Adrenal gland (tissue), 12 donors: Measurements from ENCODE around the gene SSU72. TPM values are rescaled to one million over a fixed set of nuclear protein-coding genes. Genes with fewer than 3 reads are reported as not detected.
A peak's percentile ranks its signal among the peaks of the same experiment; 100 is the strongest.
"Not testable (repeated sequence)": the region's sequence is repeated elsewhere in the genome, so short reads cannot be mapped to it uniquely, and the experiment has no call there.

ENCODE experiments used
- DNase-seq, 7 donors: peaks; one replicate each; pipeline ENCODE4 v3.0.0-alpha.2; 2019 to 2020
- H3K27ac ChIP-seq, 5 donors: fragments of 200-600 bp; sonication (generic) in 4 of 5; 1 replicate in 3 of 5; 2 replicates in 2 of 5; pipeline versions ENCODE4 v1.5.1 to v1.8.0; 2016 to 2020; ENCODE audit warnings: mild to moderate bottlenecking in 1 of 5
- H3K27me3 ChIP-seq: fragments of 200-600 bp; 2 replicates; pipeline ENCODE4 v1.8.0; 2021
- H3K36me3 ChIP-seq, 2 donors: fragments of 200-600 bp; replicated peaks in 1 of 2; 1 replicate in 1 of 2; 2 replicates in 1 of 2; pipeline versions ENCODE4 v1.5.1 to v1.8.0; 2018 to 2022
- H3K4me1 ChIP-seq, 2 donors: fragments of 200-600 bp; replicated peaks in 1 of 2; 1 replicate in 1 of 2; 2 replicates in 1 of 2; pipeline versions ENCODE4 v1.5.1 to v1.8.0; 2018 to 2021
- H3K4me3 ChIP-seq, 4 donors: fragments of 200-600 bp; sonication (generic) in 3 of 4; one replicate each; pipeline ENCODE4 v1.5.1; 2016 to 2018
- H3K9me3 ChIP-seq, 3 donors: fragments of 200-600 bp; sonication (generic) in 1 of 3; replicated peaks in 1 of 3; 1 replicate in 2 of 3; 2 replicates in 1 of 3; pipeline versions ENCODE4 v1.5.1 to v1.8.0; 2016 to 2021
- POLR2A ChIP-seq, 2 donors: fragments of 450-650 bp; IDR thresholded peaks; one replicate each; pipeline ENCODE4 v1.6.1; 2017; ENCODE audit warnings: antibody characterized with exemption in 2 of 2, mild to moderate bottlenecking in 2 of 2, moderate library complexity in 1 of 2
- WGBS, 4 donors: extraction: QIAGEN DNeasy Blood & Tissue Kit in 2 of 4; methylation state at CpG; one replicate each; pipeline versions ENCODE4 v1.1.5 to v1.1.7; 2013 to 2017; 5-methylcytosine and 5-hydroxymethylcytosine counted together
- intact Hi-C, 2 donors: fragments of 100-400 bp; cut with DNase I; formaldehyde crosslinking; loops; one replicate each; pipeline versions ENCODE4 v1.14.1 to v1.15.0; 2022 to 2023
- polyA plus RNA-seq, 3 donors: library from polyadenylated mRNA; stranded (reverse); fragments of 200-250 nt in 2 of 3; fragments of 350-450 nt in 1 of 3; fragmentation: Illumina TruSeq in 1 of 3; extraction: RNeasy Lipid Tissue Mini Kit (QIAGEN cat#74804) in 1 of 3; gene quantifications; one replicate each; pipeline ENCODE4 v1.2.3, GENCODE V29; 2013 to 2014
- total RNA-seq, 9 donors: library from RNA; depleted of rRNA in 4 of 9; stranded (reverse); fragments of >200 nt in 4 of 9; fragments of 120-200 nt in 1 of 9; fragmentation: NEBNext Ultra II Directional in 1 of 9; extraction: Animal tissue kit (Norgen Biotek cat#: 25700) in 1 of 9; gene quantifications; one replicate each; pipeline versions ENCODE4 v1.1.0 to v1.2.4, GENCODE V29; 2013 to 2023
- TF ChIP-seq, protein P1 (sequence below), 6 experiments: fragments of 450-650 bp in 4 of 6; fragments of 200-600 bp in 2 of 6; sonication (generic) in 1 of 6; IDR thresholded peaks; 1 replicate in 5 of 6; 2 replicates in 1 of 6; pipeline versions ENCODE4 v1.5.1 to v1.8.0; 2016 to 2021; ENCODE audit warnings: antibody characterized with exemption in 6 of 6, mild to moderate bottlenecking in 2 of 6, moderate library complexity in 1 of 6
- donor health status: healthy with polysubstance abuse.
- donor health status: Bipolar disorder and iron deficiency.
- donor health status: DM: yes; HTN: yes; CAD: no.
- donor health status: DM: no; HTN: no; CAD: no.
- donor health status: DM: no; HTN: no; CAD: no.
- donor health status: DM: yes; HTN: yes; CAD: no.

The SSU72 gene
- total and polyA plus RNA-seq, 12 donors, result 50.1 to 219 (median 108) TPM

DNA sequence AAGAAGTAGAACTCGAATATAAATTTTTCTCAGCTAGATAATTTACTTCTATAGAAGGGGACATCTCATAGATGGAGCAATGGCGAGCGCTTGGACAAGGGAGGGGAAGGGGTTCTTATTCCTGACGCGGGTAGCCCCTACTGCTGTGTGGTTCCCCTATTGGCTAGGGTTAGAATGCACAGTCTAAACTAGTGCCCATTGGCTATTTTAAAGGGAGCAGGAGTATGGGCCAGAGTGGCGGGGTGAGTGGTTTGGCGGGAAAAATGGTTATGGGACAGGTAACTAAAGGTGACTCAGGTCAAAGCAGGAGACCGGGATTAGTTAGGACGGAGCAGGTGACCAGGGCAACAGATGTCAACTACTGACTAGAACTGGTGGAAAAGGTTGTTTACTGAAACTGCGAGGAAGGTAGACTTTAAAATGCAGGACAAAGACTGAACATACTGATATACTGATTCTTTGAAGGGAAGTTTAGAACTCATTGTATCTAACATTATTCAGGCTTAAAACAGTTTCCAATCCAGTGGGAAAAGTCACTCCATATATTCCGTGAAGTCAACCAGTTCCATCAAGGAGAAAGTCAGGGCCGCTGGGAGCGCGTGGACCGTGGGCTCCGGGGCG is 63.6 kb downstream of the SSU72 start:
- peak overlapping the region; percentile 88 to 98 (median 94) for H3K27ac ChIP-seq
- WGBS, 4 donors, result 15 to 23% (median 19%) methylated on average over 17 of the region's 17 CpGs
- intact Hi-C loops, result no loop called here

DNA sequence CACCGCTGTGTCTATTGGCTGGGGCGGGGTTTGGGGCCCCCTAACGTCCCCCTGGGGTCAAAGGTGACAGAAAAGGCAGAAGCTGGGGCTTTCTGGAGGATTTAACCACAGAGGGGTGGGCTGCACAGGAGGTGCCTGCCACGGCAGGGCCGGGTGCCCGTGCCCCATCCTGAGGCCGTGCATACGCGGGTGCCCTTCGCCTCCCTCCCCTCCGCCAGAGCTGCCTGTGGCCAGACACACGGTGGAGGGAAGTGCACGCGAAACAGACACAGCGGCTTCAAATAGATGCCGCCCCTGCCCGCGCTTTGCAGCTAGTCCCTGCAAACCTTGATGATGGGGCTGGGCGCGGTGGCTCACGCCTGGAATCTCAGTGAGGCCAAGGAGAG is 65.2 kb downstream of the SSU72 start:
- H3K27me3 ChIP-seq, intact Hi-C loops, DNase-seq, H3K9me3 ChIP-seq, H3K36me3 ChIP-seq, H3K27ac ChIP-seq, H3K4me3 ChIP-seq: not testable (repeated sequence)
- H3K4me1 ChIP-seq, result peaks cover 0 to 13% of the 10 kb centered on the region in 2 donors
- 0 to 80% (median 75%) methylated on average over 1 to 17 of the region's 21 CpGs for WGBS, 4 donors

More for the DNA sequence above, 63.6 kb downstream of the SSU72 start:
- Histone ChIP-seq H3K9me3 (no peaks in the 10 kb centered on the region), H3K36me3 (no peaks in the 10 kb centered on the region), H3K4me1 (peaks cover 0 to 8% of the 10 kb centered on the region in 2 donors), H3K27me3 (no peaks in the 10 kb centered on the region), H3K4me3 (peak overlapping the region; percentile 46 to 90 (median 74))
- no peak for DNase-seq
- no peak for TF ChIP-seq POLR2A (IDR thresholded peaks at IDR 0.05)
- TF ChIP-seq, protein P1, sequence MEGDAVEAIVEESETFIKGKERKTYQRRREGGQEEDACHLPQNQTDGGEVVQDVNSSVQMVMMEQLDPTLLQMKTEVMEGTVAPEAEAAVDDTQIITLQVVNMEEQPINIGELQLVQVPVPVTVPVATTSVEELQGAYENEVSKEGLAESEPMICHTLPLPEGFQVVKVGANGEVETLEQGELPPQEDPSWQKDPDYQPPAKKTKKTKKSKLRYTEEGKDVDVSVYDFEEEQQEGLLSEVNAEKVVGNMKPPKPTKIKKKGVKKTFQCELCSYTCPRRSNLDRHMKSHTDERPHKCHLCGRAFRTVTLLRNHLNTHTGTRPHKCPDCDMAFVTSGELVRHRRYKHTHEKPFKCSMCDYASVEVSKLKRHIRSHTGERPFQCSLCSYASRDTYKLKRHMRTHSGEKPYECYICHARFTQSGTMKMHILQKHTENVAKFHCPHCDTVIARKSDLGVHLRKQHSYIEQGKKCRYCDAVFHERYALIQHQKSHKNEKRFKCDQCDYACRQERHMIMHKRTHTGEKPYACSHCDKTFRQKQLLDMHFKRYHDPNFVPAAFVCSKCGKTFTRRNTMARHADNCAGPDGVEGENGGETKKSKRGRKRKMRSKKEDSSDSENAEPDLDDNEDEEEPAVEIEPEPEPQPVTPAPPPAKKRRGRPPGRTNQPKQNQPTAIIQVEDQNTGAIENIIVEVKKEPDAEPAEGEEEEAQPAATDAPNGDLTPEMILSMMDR (IDR thresholded peaks at IDR 0.05), result peak in 1 of 6 experiments; percentile 11

DNA sequence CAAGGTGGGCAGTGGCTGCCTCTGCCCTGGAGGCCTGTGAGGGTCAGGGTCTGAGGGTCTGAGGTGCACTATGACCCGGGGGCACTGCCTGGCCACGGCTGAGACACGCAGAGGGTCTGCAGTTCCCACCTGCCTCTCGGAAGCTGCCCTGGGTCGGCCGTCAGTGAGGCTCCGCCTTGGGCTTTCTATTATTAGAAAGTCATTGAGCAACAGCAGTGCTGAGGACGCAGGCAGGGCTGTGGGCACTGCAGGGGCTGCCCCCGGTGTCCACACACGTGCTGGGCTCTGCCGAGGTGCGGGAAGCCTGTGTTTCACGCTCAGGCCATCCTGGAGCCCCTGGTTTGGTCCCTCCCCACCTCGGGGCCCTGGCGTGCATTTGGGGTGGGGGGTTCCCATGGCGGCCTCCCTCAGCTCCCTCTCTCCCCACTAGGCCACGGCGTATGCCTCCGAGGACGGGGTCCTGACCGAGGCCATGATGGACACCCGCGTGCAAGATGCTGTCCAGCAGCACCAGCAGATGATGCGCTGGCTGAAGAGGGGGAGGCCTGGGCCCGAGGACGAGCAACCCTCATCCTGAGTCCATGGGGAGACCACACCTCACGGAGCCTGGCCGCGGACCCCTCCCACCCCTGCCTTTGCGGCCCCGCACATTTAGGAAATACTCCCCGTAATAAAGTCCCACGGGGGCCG is 65.7 kb downstream of the SSU72 start:
- intact Hi-C loops, H3K4me3 ChIP-seq: not testable (repeated sequence)
- peak in 6 of 7 donors; percentile 38 to 67 (median 54) for DNase-seq

DNA sequence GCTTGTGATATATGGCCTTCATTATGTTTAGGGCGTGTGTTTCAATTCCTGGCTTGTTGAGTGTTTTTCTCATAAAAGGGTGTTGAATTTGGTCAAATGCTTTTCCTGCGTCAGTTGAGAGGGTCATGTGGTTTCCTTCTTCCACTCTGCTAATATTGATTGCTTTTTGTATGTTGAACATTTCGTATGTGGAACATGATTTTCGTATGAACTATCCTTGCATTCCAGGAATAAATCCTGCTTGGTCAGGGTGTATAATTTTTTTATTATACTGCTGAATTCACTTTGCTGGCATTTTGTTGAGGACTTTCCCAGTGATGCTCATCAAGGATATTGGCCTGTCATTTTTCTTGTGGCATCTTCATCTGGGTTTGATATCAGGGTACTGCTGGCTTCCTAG is 67.4 kb downstream of the SSU72 start:
- no peak overlapping the region for H3K27ac ChIP-seq
- H3K36me3 ChIP-seq, result no peaks in the 10 kb centered on the region
- H3K27me3 ChIP-seq, result no peaks in the 10 kb centered on the region
- no peak overlapping the region for H3K4me3 ChIP-seq
- H3K9me3 ChIP-seq, result no peaks in the 10 kb centered on the region
- no peak for TF ChIP-seq POLR2A (IDR thresholded peaks at IDR 0.05)
- TF ChIP-seq, protein P1 (IDR thresholded peaks at IDR 0.05), result no peak
- H3K4me1 ChIP-seq, result peaks cover 0 to 13% of the 10 kb centered on the region in 2 donors
- no peak for DNase-seq
- 88 to 94% (median 89%) methylated on average over 4 of the region's 4 CpGs for WGBS, 4 donors
- intact Hi-C loops, result no loop called here

More for the DNA sequence above, 65.7 kb downstream of the SSU72 start:
- H3K27ac ChIP-seq, result peak overlapping the region in 1 of 5 donors; percentile 55
- peaks cover 0 to 13% of the 10 kb centered on the region in 2 donors for H3K4me1 ChIP-seq
- 47 to 58% (median 52%) methylated on average over 10 to 32 of the region's 34 CpGs; no CpG with 5 or more reads in 1 of the 4 donors for WGBS, 4 donors
- not testable (repeated sequence) for H3K27me3 ChIP-seq, H3K9me3 ChIP-seq, H3K36me3 ChIP-seq

DNA sequence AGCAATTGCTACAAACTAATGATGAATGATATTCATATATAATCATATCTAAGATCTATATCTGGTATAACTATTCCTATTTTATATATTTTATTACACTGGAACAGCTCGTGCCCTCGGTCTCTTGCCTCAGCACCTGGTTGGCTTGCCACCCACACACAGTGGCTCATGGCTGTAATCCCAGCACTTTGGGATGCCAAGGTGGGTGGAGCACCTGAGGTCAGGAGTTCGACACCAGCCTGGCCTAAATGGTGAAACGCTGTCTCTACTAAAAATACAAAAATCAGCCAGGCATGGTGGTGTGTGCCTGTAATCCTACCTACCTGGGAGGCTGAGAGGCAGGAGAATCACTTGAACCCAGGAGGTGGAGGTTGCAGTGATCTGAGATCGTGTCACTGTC is 68.9 kb downstream of the SSU72 start:
- DNase-seq, result peak in 1 of 7 donors; percentile 17
- H3K27me3 ChIP-seq, H3K4me1 ChIP-seq, H3K9me3 ChIP-seq, intact Hi-C loops, H3K4me3 ChIP-seq, H3K36me3 ChIP-seq: not testable (repeated sequence)
- WGBS, 4 donors, result 65 to 76% (median 72%) methylated on average over 5 of the region's 5 CpGs
- H3K27ac ChIP-seq, result peak overlapping the region; percentile 84 to 97 (median 87)
